Nephron progenitor cell (in vitro differentiated cells): Measurements from ENCODE around the gene BPHL.

Source experiments
- DNase-seq: peaks from one replicate; pipeline ENCODE4 v3.0.0; 2021
- H3K27ac Mint-ChIP-seq: 2 replicates; pipeline ENCODE4 v1.8.0; 2021; ENCODE audit warnings: mild to moderate bottlenecking, moderate library complexity, mixed read lengths
- H3K27me3 Mint-ChIP-seq: 2 replicates; pipeline ENCODE4 v1.8.0; 2021; ENCODE audit warnings: mild to moderate bottlenecking, low read depth, mixed read lengths; ENCODE audit not compliant: poor library complexity
- H3K36me3 Mint-ChIP-seq: 2 replicates; pipeline ENCODE4 v1.8.0; 2021; ENCODE audit warnings: low read depth, mixed read lengths
- H3K4me1 Mint-ChIP-seq: 2 replicates; pipeline ENCODE4 v1.8.0; 2021; ENCODE audit warnings: mixed read lengths
- H3K4me3 Mint-ChIP-seq: 2 replicates; pipeline ENCODE4 v1.8.0; 2021; ENCODE audit warnings: mild to moderate bottlenecking, moderate library complexity, mixed read lengths
- H3K9me3 Mint-ChIP-seq: 2 replicates; pipeline ENCODE4 v1.8.0; 2021; ENCODE audit warnings: mild to moderate bottlenecking, moderate library complexity, mixed read lengths
- CTCF ChIP-seq: fragments of 200-600 bp; sonication (generic); IDR thresholded peaks from 2 replicates; pipeline ENCODE4 v1.5.0; 2021; ENCODE audit warnings: antibody characterized with exemption

BPHL gene

GRCh38 chr6:3200682-3201081 lies 82.2 kb downstream of the BPHL start:
- peaks cover 42% of the 10 kb centered on the region for H3K9me3 Mint-ChIP-seq
- no peak for DNase-seq
- no peak overlapping the region for H3K4me3 Mint-ChIP-seq
- peaks cover 9% of the 10 kb centered on the region for H3K4me1 Mint-ChIP-seq
- no peak for TF ChIP-seq CTCF
- peaks cover 9% of the 10 kb centered on the region for H3K36me3 Mint-ChIP-seq
- no peak overlapping the region for H3K27ac Mint-ChIP-seq
- peaks cover 10% of the 10 kb centered on the region for H3K27me3 Mint-ChIP-seq

GRCh38 chr6:3201388-3201787 lies 82.9 kb downstream of the BPHL start:
- Mint-ChIP-seq H3K27ac (no peak overlapping the region), H3K4me3 (no peak overlapping the region), H3K27me3 (peaks cover 10% of the 10 kb centered on the region), H3K4me1 (peaks cover 9% of the 10 kb centered on the region), H3K36me3 (peaks cover 9% of the 10 kb centered on the region), H3K9me3 (peaks cover 47% of the 10 kb centered on the region)
- no peak for TF ChIP-seq CTCF
- no peak for DNase-seq
